ENCODE results near the gene ABHD3. TPM values are rescaled to one million over a fixed set of nuclear protein-coding genes. Genes with fewer than 3 reads are reported as not detected.

The ABHD3 gene, protein sequence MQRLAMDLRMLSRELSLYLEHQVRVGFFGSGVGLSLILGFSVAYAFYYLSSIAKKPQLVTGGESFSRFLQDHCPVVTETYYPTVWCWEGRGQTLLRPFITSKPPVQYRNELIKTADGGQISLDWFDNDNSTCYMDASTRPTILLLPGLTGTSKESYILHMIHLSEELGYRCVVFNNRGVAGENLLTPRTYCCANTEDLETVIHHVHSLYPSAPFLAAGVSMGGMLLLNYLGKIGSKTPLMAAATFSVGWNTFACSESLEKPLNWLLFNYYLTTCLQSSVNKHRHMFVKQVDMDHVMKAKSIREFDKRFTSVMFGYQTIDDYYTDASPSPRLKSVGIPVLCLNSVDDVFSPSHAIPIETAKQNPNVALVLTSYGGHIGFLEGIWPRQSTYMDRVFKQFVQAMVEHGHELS
- 11.1 and 11.4 TPM in 2 replicates for total RNA-seq

DNA sequence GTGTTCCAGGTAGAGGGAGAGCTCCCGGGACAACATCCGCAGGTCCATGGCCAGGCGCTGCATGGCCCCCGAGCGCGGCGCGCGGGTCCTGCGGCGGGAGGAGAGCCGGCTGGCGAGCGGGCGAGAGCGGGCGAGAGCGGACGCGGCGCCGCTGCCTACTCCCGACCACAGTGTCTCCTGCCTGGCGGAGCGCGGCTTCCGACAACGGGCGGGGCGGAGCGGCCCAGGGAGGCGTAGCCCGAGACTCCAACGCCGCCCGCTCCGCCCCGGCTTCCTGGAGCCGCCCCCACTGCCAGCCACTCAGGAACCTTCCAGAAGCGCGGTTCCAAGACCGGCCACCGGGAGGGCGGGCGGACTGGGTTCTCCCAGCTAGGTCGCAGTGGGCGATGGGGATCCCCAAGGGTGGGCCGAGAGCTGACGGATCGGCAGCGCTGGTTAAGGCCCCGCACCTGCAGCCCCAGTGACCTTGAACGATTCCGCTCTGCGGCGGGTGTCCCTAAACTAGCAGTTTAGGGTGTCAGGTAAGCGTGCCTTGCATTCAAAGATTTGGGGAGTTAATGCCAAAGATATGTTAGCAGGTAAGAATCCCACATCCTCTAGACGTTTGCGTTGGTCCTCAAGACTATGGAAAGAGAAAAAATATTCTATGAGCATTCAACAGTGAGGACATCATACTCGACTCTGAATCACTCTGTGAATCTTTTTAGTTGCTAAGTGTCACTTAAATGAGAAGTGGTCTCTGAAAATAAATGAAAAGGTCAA is at the start of gene ABHD3:
Gene ABHD3, minus strand, starts transcription at position 172 of the 762 bp plus-strand sequence. Its CDS starts 109 bp downstream, at position 63.

DNA sequence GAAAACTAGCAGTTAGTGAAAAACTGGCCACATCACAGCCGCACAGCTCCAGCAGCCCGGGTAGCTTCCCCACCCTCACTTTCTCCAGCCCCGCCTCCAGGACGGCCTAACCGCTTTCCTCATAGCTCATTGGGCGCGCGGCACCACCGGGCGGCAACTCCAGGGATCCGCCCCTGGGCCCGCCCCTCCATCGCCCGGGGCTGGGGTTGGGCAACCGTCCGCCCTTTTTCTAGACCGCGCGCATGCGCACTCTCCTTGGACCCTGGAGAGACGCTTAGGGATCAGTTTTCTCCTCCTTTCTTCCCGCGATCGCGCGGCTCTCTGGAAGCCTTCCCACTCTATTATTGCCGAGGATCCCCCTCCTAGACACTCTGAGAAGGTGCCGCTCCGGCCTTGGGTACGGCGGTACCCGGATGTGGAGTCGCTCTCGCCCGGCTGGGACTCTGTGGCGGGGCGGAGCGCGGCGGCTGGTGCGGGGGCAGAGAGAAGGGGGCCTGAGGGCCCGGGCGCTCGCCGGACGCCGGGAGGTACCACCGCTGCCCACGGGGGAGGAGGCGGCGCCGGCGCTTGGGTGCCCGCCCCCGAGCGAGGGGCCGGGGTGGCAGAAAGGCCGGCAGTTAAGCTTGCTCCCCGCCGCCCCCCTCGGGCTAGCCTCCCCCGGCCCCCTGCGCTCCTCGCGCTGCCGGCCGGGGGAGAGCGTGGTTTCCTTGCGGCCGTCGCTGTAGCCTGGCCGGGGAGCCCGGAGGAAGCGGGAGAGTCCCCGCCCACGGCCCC is 36.2 kb upstream of the ABHD3 start, which contains the start of gene MIB1:
Gene MIB1, plus strand, starts transcription at position 255 of the 774 bp plus-strand sequence. CDS start 792 bp downstream, outside the sequence.

DNA sequence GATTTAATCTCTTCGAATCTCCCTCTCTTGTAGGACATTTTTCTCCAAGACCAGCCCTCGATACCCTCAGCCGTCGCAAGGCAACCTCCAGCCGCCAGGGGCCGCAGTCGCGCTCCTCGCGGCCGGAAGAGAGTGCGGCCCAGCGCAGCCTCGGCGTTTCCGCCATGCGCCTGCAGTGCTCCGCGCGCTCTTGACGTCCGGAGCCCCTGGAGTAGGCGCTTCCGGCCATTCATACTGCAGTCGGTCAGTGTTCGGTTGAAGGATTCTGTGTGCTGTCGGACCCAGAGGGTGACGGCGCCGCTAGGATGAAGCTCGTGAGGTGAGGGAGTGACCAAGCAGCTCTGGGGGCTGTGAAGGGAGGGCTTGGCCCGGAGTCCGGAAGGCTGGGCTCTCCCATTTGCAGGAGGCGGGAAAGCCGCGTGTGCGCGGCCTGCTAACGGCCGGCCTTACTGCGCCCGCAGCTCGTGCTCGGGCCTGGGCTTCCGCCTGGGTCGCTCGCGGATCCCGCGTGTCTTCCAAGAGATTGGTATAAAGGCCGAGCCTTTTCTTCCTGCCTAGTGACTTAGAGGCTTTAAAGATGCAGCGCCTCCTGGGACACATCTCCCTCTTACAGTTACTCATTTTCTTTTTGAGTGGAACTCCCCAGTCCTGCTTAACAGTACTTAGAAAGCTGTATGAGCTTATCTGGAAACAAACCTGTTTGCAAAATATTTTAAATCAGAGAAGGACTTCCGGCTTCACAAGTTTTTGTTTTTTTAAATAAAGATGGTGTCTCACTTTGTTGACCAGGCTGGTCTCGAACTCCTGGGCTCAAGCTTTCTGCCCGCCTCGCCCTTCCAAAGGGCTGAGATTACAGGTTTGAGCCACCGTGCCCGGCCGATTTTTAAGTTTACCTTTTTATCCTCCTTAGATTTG is 92.2 kb downstream of the ABHD3 start, which contains the start of gene SNRPD1:
Gene SNRPD1, plus strand, starts transcription at position 190 of the 915 bp plus-strand sequence. Its CDS starts 116 bp downstream, at position 306.

Small RNA genes within 50 kb of the gene (small RNA-seq; reads per million reads assigned to genes)
- gene MIR320C1 = not detected
- not detected for gene RF00019
- gene RF01241 = not detected

Other genes starting within 250 kb of the ABHD3 start
- gene ESCO1, start 104.1 kb downstream of the ABHD3 start, total RNA-seq = 18.8 and 19.0 TPM in 2 replicates
- gene SNRPD1, start 92.5 kb downstream of the ABHD3 start, total RNA-seq = 37.3 and 42.0 TPM in 2 replicates
- 76.3 and 76.6 TPM in 2 replicates for gene MIB1, start 36.0 kb upstream of the ABHD3 start, total RNA-seq